Colonic mucosa (tissue), 4 donors: ENCODE data around the gene ZNF84. TPM values are rescaled to one million over a fixed set of nuclear protein-coding genes. Genes with fewer than 3 reads are reported as not detected.

Experiments
- DNase-seq: peaks from one replicate; pipeline ENCODE4 v3.0.0-alpha.2; 2020
- H3K27ac ChIP-seq: fragments of 200-600 bp; one replicate; pipeline ENCODE4 v1.8.0; 2021
- H3K27me3 ChIP-seq: fragments of 200-600 bp; one replicate; pipeline ENCODE4 v1.8.0; 2021
- H3K36me3 ChIP-seq: fragments of 200-600 bp; one replicate; pipeline ENCODE4 v1.8.0; 2021
- H3K4me1 ChIP-seq: fragments of 200-600 bp; one replicate; pipeline ENCODE4 v1.8.0; 2021; ENCODE audit warnings: mild to moderate bottlenecking
- H3K4me3 ChIP-seq: fragments of 200-600 bp; one replicate; pipeline ENCODE4 v1.8.0; 2021
- H3K9ac ChIP-seq, 2 donors: one replicate each; pipeline ENCODE4 v1.7.0; 2013; ENCODE audit warnings: control low read depth in 2 of 2, low read depth in 2 of 2, low read length in 2 of 2
- H3K9me3 ChIP-seq: fragments of 200-600 bp; one replicate; pipeline ENCODE4 v1.8.0; 2021
- intact Hi-C: fragments of 100-400 bp; cut with DNase I; formaldehyde crosslinking; loops from one replicate; pipeline ENCODE4 v1.14.1; 2022
- total RNA-seq, 2 donors: library from RNA; stranded (reverse); fragmentation: NEBNext Ultra II Directional in 1 of 2; extraction: Animal tissue kit (Norgen Biotek cat#: 25700) in 1 of 2; gene quantifications; one replicate each; pipeline ENCODE4 v1.2.1, GENCODE V29; 2021
- TF ChIP-seq, protein P1 (sequence below): fragments of 200-600 bp; IDR thresholded peaks from one replicate; pipeline ENCODE4 v1.8.0; 2022; ENCODE audit warnings: antibody characterized with exemption, mild to moderate bottlenecking
- donor health status: healthy.
- donor health status: DM: no; HTN: no; CAD: no.
- donor health status: DM: no; HTN: no; CAD: no.

Gene ZNF84
- total RNA-seq = 10 to 100 TPM in 1 of 2 donors, 1 to 10 TPM in 1; 8.7 to 15.7 TPM

DNA sequence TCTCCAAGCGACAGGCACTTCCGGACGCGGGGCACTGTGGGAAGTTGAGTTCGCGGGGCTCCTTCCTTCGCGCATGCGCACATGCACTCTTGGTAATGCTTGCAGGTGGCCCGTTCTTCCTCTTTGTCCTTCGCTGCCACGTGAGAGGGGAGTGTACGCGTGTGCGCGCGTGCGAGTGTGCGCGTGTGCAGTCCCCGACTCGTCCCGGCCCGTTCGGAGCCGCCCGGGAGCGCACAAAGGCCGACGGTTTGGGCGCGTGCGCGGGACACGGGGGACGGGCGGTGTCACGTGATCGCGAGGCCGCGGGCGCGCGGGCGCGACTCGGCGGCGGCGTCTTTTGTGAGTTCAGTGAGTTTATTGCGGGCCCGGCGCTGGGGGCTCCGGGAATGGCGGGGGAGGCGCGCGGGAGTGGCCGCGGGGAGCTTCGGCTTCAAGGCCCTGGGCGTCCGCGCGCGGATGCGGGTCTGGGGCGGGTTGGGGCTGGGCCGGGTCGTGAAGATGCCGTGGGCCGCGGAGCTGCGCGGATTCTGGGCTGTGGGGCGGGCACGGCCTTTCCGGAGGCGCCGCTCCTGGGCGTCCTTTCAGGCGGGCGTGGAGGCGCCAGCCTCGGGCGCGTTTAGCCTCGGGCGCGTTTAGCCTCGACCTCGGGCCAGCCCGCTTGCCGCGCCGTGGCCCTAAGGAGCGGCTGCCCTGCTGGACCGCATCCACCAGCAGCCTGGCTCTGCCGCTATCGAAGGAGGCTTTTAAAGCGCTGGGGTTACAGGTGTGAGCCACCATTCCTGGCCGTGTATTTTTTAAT, at the start of gene ZNF84:
ZNF84 (plus strand) TSS at position 303 of the 799 bp plus-strand sequence. CDS start 3,959 bp downstream, outside the sequence.
- peak; percentile 98 for DNase-seq
- H3K9ac ChIP-seq = peak within 1 kb of the TSS; percentile 66 to 71
- intact Hi-C loops = loop anchor here (5.0 kb wide), 1 partner anchor 45 kb away; the partner anchor contains the start of gene ZNF140
- peaks cover 6% of the 10 kb centered on the region for H3K36me3 ChIP-seq
- H3K4me1 ChIP-seq = peaks cover 9% of the 10 kb centered on the region
- H3K4me3 ChIP-seq = peak within 1 kb of the TSS; percentile 91
- TF ChIP-seq, protein P1, sequence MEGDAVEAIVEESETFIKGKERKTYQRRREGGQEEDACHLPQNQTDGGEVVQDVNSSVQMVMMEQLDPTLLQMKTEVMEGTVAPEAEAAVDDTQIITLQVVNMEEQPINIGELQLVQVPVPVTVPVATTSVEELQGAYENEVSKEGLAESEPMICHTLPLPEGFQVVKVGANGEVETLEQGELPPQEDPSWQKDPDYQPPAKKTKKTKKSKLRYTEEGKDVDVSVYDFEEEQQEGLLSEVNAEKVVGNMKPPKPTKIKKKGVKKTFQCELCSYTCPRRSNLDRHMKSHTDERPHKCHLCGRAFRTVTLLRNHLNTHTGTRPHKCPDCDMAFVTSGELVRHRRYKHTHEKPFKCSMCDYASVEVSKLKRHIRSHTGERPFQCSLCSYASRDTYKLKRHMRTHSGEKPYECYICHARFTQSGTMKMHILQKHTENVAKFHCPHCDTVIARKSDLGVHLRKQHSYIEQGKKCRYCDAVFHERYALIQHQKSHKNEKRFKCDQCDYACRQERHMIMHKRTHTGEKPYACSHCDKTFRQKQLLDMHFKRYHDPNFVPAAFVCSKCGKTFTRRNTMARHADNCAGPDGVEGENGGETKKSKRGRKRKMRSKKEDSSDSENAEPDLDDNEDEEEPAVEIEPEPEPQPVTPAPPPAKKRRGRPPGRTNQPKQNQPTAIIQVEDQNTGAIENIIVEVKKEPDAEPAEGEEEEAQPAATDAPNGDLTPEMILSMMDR = no peak
- H3K9me3 ChIP-seq = peaks cover 6% of the 10 kb centered on the region
- H3K27ac ChIP-seq = peak within 1 kb of the TSS; percentile 94
- no peaks in the 10 kb centered on the region for H3K27me3 ChIP-seq

DNA sequence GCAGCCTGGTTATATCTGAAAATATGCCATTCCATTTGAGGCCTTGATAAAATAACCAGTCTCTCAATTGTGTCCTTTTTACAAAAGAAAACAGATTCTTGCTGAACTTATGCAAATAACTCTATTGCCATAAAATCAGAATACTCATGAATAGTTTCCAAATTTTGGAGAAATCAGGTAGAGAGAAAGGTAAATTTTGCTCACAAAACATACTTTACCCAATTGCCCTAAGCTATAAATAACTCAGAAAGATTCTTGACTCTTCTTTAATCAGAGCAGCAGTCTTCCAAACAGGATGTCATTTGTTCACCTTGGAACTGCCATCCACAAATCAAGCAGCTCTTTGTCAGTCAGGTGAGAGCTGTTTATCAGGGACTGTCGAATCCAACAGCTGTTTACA, 38.6 kb upstream of the ZNF84 start:
- H3K4me1 ChIP-seq = no peaks in the 10 kb centered on the region
- H3K4me3 ChIP-seq = no peak overlapping the region
- no peaks in the 10 kb centered on the region for H3K36me3 ChIP-seq
- no peak for DNase-seq
- H3K9me3 ChIP-seq = peaks cover 8% of the 10 kb centered on the region
- no peak overlapping the region for H3K9ac ChIP-seq
- H3K27ac ChIP-seq = no peak overlapping the region
- no peaks in the 10 kb centered on the region for H3K27me3 ChIP-seq
- intact Hi-C loops = no loop called here
- TF ChIP-seq, protein P1 = no peak

DNA sequence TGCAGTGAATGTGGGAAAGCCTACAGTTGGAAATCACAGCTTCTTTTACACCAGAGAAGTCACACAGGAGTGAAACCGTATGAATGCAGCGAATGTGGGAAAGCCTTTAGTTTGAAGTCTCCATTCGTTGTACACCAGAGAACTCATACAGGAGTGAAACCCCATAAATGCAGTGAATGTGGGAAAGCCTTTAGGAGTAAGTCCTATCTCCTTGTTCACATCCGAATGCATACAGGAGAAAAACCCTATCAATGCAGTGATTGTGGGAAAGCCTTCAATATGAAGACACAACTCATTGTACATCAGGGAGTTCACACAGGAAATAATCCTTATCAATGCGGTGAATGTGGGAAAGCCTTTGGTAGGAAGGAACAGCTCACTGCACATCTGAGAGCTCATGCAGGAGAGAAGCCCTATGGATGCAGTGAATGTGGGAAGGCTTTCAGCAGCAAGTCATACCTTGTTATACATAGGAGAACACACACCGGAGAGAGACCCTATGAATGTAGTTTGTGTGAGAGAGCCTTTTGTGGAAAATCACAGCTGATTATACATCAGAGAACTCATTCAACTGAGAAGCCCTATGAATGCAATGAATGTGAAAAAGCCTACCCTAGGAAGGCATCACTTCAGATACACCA, 26.5 kb upstream of the ZNF84 start:
- no peaks in the 10 kb centered on the region for H3K27me3 ChIP-seq
- H3K4me1 ChIP-seq = no peaks in the 10 kb centered on the region
- TF ChIP-seq, protein P1 = no peak
- H3K9me3 ChIP-seq = peaks cover 13% of the 10 kb centered on the region
- peaks cover 37% of the 10 kb centered on the region for H3K36me3 ChIP-seq
- intact Hi-C loops = no loop called here
- no peak for DNase-seq
- no peak overlapping the region for H3K4me3 ChIP-seq
- no peak overlapping the region for H3K27ac ChIP-seq
- no peak overlapping the region for H3K9ac ChIP-seq

DNA sequence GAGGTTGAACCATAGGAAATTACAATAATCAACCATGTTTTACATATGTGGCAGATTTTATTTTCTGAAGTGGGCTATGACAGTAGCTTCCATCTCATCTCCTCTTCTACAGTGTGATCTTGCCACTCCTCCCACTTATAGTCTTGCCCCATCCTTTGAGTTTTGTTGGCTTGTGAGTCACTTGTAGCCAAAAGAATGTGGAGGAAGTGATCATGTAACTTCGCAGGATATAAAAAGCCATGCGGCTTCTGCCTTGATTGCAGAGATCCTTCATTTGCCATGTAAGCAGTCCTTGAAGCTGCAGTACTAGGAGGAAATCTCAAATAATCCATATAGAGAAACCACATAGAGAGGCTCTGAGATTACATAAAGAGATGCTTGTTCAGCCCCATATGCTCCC, 13.7 kb upstream of the ZNF84 start:
- Histone ChIP-seq H3K36me3 (no peaks in the 10 kb centered on the region), H3K4me3 (no peak overlapping the region), H3K27ac (no peak overlapping the region), H3K9ac (no peak overlapping the region), H3K4me1 (no peaks in the 10 kb centered on the region), H3K27me3 (no peaks in the 10 kb centered on the region), H3K9me3 (peaks cover 5% of the 10 kb centered on the region)
- no peak for DNase-seq
- intact Hi-C loops = no loop called here
- TF ChIP-seq, protein P1 = no peak

DNA sequence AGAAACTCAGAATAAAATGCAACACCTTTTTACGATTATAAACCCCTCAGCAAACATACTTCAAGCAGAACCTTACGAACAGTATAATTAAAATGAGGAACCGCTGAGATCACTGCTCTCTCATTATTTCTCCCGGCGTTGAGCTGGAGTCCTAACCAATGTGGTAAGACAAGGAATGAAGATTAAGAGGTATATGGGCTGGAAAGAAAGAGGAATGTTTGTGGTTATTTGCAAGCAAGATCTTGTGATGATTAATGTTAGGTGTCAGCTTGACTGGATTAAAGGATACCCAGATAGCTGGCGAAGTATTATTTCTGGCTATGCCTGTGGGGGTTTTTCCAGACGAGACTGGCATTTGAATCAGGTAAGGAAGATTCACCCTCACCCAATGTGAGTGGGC, 10.3 kb upstream of the ZNF84 start:
- Histone ChIP-seq H3K9me3 (peaks cover 5% of the 10 kb centered on the region), H3K27me3 (no peaks in the 10 kb centered on the region), H3K27ac (no peak overlapping the region), H3K36me3 (no peaks in the 10 kb centered on the region), H3K9ac (no peak overlapping the region), H3K4me1 (no peaks in the 10 kb centered on the region), H3K4me3 (no peak overlapping the region)
- TF ChIP-seq, protein P1 = no peak
- no peak for DNase-seq
- intact Hi-C loops = no loop called here
